Breast epithelium (tissue), 3 donors: ENCODE results near the gene CABCOCO1.

Experiments used
- POLR2AphosphoS5 ChIP-seq, 3 donors: sonication (generic); formaldehyde crosslinking; IDR thresholded peaks; one replicate each; pipeline ENCODE4 v1.6.1; 2017; ENCODE audit warnings: antibody characterized with exemption in 3 of 3
- TF ChIP-seq, protein P1 (sequence below), 3 donors: fragments of 450-650 bp; IDR thresholded peaks; one replicate each; pipeline ENCODE4 v1.5.1; 2016 to 2017; ENCODE audit warnings: antibody characterized with exemption in 3 of 3, mild to moderate bottlenecking in 3 of 3, moderate library complexity in 3 of 3

DNA sequence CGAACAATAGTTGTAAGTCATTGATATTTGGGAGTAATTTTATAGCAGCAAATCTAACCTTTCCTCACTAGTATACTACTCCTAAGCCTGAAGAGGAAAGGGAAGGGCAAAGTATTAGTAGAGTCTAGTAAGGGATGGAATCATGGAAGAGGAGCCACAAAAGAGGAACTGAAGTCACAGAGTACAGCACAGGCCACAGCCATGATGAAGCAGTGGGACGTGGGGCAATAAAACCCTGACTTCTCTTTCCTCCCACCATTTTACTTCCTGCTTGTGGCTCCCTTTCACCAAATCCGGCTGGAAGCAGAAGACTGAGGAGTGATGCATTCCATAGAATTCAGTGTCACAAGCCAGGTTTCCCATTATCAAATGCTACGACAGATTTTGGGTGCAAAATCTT is 58.7 kb downstream of the CABCOCO1 start:
- TF ChIP-seq, protein P1, sequence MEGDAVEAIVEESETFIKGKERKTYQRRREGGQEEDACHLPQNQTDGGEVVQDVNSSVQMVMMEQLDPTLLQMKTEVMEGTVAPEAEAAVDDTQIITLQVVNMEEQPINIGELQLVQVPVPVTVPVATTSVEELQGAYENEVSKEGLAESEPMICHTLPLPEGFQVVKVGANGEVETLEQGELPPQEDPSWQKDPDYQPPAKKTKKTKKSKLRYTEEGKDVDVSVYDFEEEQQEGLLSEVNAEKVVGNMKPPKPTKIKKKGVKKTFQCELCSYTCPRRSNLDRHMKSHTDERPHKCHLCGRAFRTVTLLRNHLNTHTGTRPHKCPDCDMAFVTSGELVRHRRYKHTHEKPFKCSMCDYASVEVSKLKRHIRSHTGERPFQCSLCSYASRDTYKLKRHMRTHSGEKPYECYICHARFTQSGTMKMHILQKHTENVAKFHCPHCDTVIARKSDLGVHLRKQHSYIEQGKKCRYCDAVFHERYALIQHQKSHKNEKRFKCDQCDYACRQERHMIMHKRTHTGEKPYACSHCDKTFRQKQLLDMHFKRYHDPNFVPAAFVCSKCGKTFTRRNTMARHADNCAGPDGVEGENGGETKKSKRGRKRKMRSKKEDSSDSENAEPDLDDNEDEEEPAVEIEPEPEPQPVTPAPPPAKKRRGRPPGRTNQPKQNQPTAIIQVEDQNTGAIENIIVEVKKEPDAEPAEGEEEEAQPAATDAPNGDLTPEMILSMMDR (IDR thresholded peaks at IDR 0.05): no peak
- TF ChIP-seq POLR2AphosphoS5 (IDR thresholded peaks at IDR 0.05): no peak
